ENCODE results near the gene EYA2. TPM values are rescaled to one million over a fixed set of nuclear protein-coding genes. Genes with fewer than 3 reads are reported as not detected.

The EYA2 gene
- polyA plus RNA-seq, 1 experiment, result 4.0 TPM

DNA sequence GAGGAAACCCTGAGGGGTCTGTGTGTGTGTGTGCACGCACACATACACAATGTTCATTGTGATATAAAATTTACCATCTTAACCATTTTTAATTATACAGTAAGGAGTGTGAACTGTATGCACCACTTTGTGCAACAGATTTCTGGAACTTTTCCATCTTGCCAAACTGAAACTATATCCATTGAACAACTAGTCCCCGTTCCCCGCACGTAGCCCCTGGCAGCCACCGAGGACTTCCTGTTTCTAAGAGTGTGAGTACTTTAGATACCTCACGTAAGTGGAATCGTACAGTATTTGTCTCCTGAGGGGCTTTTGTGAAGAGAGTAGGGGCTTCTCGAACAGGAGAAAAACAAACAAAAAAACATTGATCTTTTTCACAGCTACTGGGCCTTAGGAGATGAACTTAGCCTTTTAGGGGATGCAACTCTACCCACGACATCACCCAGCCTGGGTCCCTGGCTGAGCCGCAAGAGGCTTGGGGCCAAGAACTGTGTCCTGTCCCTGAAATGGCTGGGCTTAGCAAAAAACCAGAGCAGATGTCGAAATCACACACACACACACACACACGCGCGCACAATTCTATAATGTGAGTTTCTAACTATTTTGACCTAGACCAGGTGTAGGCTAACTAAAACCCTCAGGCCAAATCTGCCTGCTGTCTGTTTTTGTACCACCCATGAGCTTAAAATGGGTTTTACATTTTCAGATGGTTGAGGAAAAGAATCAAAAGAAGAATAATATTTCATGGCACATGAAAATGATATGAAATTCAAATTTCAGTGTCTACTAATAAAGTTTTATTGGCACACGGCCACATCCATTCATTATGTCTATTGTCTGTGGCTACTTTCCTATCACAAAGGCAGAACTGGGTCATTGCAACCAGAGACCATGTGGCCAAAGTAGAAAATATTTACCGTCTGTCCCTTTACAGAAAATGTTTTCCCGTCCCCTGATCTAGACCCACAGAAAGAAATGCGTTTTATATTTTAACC is 144.2 kb downstream of the EYA2 start:
- Histone ChIP-seq H3K9me3 (ENCODE audit: control insufficient read depth, insufficient read depth, low read length) (no peaks in the 10 kb centered on the region), H3K27ac (ENCODE audit: low read depth, low read length) (no peak overlapping the region), H3K27me3 (ENCODE audit: control insufficient read depth, insufficient read depth, low read length) (peaks cover 3% of the 10 kb centered on the region), H3K4me3 (ENCODE audit: low read depth, low read length) (no peak overlapping the region)
- ChIA-PET CTCF (interaction anchor here (1.6 kb wide), 1 partner anchor 28 kb away, joined by 5 read pairs; no protein-coding TSS in a partner anchor), POLR2A (no interaction called here)
- no peak for DNase-seq (ENCODE audit: low read depth, low spot score)
- TF ChIP-seq, protein P1, sequence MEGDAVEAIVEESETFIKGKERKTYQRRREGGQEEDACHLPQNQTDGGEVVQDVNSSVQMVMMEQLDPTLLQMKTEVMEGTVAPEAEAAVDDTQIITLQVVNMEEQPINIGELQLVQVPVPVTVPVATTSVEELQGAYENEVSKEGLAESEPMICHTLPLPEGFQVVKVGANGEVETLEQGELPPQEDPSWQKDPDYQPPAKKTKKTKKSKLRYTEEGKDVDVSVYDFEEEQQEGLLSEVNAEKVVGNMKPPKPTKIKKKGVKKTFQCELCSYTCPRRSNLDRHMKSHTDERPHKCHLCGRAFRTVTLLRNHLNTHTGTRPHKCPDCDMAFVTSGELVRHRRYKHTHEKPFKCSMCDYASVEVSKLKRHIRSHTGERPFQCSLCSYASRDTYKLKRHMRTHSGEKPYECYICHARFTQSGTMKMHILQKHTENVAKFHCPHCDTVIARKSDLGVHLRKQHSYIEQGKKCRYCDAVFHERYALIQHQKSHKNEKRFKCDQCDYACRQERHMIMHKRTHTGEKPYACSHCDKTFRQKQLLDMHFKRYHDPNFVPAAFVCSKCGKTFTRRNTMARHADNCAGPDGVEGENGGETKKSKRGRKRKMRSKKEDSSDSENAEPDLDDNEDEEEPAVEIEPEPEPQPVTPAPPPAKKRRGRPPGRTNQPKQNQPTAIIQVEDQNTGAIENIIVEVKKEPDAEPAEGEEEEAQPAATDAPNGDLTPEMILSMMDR (IDR thresholded peaks at IDR 0.05; ENCODE audit: low read depth, low read length), result no peak

DNA sequence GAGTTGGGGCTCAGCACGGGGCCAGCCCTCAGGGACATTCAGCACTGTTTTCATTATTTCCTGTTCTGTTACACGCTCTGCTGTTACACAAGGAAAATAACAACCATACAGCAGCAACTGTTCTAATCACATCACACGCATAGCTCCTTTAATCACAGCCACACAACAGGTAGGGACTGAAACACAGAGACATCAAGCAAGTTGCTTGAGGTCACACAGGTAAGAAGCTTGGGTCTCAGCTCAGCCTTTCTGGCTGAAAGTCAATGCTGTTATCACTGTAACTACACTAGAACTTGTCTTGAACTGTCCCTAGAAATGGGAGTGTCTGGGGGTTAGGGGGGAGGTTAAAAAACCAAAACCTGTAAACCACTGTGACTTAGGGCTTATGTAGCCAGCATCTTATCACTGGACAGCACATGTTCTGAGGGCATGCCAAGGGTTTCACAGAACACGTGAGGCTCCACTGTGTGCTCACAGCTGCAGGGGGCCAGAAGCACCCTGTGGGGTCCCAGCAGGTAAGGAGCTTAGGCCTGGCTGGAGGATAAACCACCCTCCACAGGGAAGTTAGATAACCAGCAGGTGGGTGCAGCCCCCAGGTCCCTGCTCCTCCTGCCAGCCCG is 146.0 kb downstream of the EYA2 start:
- POLR2A ChIA-PET, result no interaction called here
- H3K27me3 ChIP-seq (ENCODE audit: control insufficient read depth, insufficient read depth, low read length), result no peaks in the 10 kb centered on the region
- no peak for DNase-seq (ENCODE audit: low read depth, low spot score)
- no peak overlapping the region for H3K27ac ChIP-seq (ENCODE audit: low read depth, low read length)
- H3K4me3 ChIP-seq (ENCODE audit: low read depth, low read length), result no peak overlapping the region
- CTCF ChIA-PET, result no interaction called here
- TF ChIP-seq, protein P1 (IDR thresholded peaks at IDR 0.05; ENCODE audit: low read depth, low read length), result no peak
- H3K9me3 ChIP-seq (ENCODE audit: control insufficient read depth, insufficient read depth, low read length), result peaks cover 6% of the 10 kb centered on the region; the same call in 1 of the 2 replicates

DNA sequence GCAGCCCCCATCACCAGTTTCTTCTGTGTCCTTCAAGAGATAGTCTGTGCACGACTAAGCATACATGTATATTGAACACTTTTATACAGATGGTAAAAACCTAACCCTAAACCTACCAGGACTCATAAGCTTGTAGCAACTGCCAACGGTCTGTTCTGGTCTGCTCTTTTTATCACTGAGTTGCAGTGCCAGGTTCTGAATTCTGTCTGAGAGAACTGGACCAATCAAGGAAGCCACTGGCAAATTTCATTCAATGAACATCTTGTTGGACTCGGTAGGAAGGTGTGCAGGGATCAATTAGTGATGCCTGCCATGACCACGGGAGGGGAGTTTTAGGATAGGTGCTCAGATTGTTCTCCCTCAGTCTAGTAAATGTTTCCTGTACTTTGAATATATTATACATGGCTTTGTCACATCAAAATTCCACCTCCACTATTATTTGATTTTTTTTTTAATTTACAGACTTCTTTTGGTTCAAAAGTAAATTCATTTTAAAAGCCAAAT is 146.8 kb downstream of the EYA2 start:
- CTCF ChIA-PET, result no interaction called here
- DNase-seq (ENCODE audit: low read depth, low spot score), result no peak

DNA sequence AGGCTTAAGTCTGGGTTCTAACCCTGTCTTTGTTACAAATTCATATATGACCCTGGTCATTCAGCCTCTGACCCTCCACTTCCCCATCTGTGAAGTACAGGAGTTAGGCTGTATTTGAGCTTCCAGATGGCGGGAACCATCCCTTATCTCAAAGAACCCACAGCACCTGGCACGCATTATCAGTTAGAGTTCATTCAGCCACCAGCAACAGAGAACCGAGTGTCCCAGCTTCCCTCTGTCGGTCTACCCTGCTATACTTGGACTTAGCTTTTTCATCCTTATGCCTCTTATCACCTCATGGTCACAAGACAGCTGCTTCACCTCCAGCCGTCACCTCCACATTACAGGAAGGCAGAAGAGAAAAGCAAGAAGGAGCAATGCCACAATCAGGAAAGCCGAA is 147.8 kb downstream of the EYA2 start:
- CTCF ChIA-PET, result interaction anchor here (0.7 kb wide), 1 partner anchor 154 kb away, joined by 3 read pairs; no protein-coding TSS in a partner anchor
- Histone ChIP-seq H3K9me3 (ENCODE audit: control insufficient read depth, insufficient read depth, low read length) (peaks cover 6% of the 10 kb centered on the region; the same call in 1 of the 2 replicates), H3K4me3 (ENCODE audit: low read depth, low read length) (no peak overlapping the region), H3K27ac (ENCODE audit: low read depth, low read length) (no peak overlapping the region), H3K27me3 (ENCODE audit: control insufficient read depth, insufficient read depth, low read length) (no peaks in the 10 kb centered on the region)
- POLR2A ChIA-PET, result no interaction called here
- no peak for DNase-seq (ENCODE audit: low read depth, low spot score)
- TF ChIP-seq, protein P1 (IDR thresholded peaks at IDR 0.05; ENCODE audit: low read depth, low read length), result no peak

More for the DNA sequence above, 146.8 kb downstream of the EYA2 start:
- H3K27ac ChIP-seq (ENCODE audit: low read depth, low read length), result no peak overlapping the region
- POLR2A ChIA-PET, result no interaction called here
- no peak overlapping the region for H3K4me3 ChIP-seq (ENCODE audit: low read depth, low read length)
- H3K9me3 ChIP-seq (ENCODE audit: control insufficient read depth, insufficient read depth, low read length), result peaks cover 6% of the 10 kb centered on the region; the same call in 1 of the 2 replicates
- TF ChIP-seq, protein P1 (IDR thresholded peaks at IDR 0.05; ENCODE audit: low read depth, low read length), result no peak
- no peaks in the 10 kb centered on the region for H3K27me3 ChIP-seq (ENCODE audit: control insufficient read depth, insufficient read depth, low read length)
